Iris pigment epithelial cell (primary cell): ENCODE measurements around the gene RNF44.
"Not testable (repeated sequence)": the region's sequence is repeated elsewhere in the genome, so short reads cannot be mapped to it uniquely, and the experiment has no call there.

Experiments used
- DNase-seq: peaks from one replicate; pipeline ENCODE4 v3.0.0-alpha.2; 2011; ENCODE audit warnings: low read depth

Gene RNF44

DNA sequence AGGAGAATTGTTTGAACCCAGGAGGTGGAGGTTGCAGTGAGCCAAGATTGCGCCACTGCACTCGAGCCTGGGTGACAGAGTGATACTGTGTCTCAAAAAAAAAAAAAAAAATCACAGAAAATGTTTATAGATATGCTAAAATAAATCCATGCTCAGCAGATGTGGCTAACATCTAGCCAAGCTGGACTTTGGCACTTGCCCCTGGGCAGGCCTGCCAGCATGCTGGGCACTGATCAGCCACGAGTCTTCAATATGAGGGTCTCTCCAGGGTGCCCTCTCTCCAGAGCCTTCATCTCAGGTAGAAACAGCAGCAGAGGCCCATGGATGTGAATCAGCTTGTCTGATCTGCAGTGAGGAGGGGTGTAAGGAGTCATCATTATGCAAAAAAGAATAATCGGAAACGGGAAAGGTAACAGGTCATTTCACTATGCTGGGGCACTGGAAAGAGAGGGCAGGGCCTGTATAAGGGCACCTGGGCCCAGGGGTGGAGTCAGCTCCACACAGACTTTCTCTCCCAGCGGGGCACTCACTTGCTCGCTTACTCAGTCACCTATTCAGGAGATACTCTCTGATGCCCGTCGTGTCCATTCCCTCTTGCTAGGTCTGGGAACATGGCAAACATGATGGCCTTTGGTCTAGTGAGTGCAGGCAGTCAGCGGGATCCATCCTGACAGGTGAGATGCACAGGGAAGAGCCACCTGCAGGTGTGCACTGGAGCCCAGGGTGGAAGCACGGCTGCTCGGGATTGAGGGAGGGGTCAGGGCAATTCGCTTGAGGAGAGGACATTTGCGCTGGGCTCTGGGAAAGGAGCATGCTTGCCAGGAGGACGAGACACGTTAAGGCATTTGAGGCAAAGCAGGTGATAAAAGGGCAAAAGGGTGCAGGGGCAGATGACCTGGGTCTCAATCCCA is 17.1 kb downstream of the RNF44 start:
- DNase-seq: no peak

DNA sequence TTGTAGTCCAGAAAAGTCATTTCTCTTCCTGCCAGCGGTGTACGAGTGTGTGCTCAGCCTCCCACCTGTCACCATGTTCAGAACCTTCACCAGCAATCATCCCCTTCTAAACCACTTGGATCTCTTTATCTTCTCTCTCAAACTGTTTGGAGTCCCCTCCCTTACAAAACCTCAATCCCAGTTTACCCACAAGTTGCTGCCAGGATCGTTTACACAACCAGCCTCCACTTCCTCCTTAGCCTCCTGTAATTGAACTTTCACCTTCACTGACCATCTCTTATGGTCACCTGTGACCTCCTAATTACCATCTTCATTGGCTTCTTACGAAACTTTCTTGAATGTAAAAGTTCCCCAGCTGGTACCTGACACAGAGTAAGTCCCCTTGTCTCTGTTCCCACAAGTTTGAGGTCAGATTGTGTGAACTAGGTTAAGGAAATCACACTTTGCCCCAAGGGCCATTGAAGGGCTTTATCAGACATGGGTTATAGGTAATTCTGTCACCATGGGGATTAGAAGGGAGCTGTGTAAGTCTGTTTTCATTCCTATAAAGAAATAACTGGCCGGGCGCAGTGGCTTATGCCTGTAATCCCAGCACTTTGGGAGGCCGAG is 20.0 kb downstream of the RNF44 start:
- DNase-seq: no peak

DNA sequence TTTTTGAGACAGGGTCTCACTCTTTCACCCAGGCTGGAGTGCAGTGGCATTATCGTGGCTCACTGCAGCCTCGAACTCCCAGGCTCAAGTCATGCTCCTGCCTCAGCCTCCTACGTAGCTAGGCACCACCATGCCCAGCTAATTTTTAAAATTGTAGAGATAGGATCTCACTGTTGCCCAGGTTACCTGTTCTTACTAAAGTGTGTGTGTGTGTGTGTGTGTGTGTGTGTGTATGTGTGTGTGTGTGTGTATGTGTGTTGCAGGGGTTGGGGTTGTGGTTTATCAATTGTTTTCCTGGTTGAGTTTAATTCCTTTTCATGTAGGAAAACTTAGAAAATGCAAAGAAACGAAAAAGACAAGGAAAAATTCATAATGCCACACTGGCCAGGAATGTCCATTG is 21.8 kb downstream of the RNF44 start:
- no peak for DNase-seq

DNA sequence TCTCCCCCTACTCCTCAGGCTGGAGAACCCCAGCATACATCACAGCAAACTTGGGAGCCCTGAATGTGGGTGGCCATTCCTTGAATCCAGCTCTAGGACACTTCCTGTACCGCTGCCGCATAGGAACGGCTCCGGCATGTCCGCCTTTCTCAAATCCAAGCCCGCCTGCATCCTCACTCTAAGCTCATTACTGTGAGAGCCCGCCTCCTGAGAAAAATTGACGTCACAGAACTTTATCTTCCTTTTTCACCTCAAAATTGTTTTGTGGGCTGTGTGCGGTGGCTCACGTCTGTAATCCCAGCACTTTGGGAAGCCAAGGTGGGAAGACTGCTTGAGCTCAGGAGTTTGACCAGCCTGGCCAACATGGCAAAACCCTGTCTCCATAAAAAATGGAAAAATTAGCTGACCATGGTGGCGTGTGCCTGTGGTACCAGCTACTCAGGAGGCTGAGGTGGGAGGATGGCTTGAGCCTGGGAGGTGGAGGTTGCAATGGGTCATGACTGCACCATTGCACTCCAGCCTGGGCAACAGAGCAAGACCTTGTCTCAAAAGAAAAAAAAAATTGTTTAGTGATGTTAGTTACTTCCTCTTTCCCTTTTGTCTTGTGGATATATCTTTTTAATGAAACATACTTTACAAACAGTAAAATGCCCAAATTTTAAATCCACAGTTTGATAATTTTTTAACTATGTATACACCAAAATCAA is 22.8 kb downstream of the RNF44 start:
- DNase-seq: no peak

DNA sequence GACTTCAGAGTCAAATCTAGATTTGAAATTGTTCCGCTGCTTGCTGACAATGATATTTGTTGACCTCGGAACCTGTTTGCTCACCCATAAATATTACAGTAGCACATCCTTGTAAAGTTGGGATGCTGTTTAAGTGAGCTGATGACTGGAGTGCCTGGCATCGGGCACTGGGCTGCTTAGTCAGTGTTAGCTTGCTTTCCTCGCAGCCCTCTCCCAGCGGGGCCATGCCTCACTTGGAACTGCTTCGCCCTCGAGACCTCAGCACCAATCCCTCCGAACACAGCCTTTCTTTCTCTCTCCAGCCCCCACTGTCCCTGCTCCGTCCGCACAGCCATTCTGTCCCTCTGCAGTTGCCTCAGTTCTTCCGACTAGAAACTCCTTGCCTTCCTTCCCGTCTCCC is 23.4 kb downstream of the RNF44 start:
- DNase-seq: no peak

DNA sequence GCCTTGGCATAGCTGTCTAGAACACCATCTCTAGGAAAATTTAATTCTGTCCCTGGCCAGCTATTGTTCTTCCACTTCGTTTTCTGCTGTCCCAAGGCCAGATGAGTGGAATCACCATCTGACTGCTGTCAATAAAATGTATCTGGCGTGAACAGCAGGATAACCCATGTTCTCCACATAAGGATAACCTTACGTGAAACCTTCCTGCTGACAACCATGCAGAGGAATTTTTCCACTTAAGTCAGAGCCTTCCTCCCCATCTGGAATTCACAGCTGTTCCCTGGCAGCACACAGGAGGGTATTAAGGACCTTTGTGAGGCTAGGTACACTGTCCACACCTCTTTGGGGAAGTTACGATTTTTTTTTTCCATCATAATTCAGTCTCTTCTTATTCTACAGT is 28.6 kb downstream of the RNF44 start:
- no peak for DNase-seq

DNA sequence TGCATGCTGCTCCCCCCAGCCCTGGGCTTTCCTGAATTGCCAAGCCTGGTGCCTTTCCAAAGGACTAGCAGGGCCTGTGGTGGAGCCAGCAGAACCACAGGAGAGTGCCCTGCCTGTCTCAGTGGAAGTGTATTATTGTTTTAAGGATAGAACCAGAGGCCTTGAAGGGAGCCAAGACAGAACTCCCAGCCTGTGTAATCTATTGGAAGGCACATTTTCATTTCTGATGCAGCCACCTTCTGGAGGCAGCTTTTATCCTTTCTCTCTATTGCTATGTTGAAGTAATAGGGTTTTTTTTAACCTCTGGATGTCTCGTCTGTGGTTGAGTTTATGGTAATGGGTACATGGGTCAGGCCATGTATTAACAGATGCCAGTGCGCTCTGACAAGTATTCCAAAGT is 29.3 kb downstream of the RNF44 start:
- DNase-seq: no peak

DNA sequence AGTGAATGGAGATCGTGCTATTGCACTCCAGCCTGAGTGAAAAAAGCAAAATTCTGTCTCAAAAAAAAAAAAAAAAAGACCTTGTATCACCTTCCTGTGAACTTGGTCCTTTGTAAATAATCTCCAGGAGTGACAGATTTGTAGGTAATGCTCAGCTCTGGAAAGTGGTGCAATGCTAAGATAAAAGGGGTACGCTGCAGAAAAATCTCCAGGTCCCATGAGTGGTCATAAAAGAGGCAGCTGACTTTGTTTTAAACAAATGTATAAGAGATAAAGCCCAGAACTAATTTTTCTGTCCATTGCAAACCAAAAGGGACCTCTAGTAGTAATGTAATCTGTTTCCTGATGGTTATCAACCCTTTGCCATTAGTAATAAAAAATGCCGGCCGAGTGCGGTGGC is 33.7 kb downstream of the RNF44 start:
- no peak for DNase-seq

DNA sequence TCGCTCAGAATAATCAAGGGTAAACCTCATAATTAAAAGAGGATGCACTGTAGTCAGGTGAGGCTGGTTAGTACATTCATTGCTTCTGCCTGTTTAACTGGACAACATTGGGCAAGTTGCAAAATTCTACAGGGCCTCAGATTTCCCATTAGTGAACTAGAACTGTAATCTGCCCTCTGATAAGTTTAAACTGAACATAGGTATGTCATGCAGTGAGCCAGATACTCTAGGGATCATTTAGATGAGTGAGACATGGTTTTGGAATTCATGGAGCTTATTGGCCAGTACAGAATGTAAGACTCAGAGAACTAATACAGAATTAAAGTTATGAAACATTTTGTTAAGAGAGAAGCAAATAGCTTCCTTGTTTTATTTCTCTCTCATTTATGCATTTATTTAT is 35.9 kb downstream of the RNF44 start:
- peak; percentile 94 for DNase-seq

DNA sequence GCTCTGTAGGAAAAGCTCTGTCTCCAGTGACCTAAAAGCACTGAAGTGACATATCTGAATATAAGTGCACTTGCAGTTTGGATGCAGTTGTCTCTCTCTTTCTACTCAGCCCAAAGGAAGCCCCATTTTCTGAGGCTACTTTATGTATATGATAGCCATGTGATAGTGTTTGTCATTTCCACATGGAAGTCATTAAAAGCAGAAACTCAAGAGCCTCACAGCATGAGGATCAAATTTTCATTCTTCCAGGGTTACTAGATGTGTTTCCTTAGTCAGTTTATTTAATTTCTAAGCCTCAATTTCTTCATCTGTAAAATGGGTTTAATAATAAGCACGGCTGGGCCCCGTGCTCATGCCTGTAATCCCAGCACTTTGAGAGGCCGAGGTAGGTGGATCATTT is 36.7 kb downstream of the RNF44 start:
- no peak for DNase-seq

DNA sequence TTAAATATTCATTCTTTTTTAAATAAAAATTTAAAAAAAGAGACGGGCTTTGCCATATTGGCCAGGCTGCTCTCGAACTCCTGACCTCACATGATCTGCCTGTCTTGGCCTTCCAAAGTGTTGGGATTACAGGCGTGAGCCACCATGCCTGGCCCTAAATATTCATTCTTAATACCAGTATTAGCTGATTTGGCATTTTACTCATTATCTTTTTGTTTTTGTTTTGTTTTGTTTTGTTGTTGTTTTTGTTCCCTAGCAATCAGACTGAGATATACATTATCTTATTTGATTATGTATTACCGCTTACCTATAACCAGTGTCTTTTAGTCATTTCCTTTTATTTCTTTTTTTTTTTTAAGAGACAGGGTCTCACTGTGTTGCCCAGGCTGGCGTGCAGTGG is 37.9 kb downstream of the RNF44 start:
- DNase-seq: no peak

DNA sequence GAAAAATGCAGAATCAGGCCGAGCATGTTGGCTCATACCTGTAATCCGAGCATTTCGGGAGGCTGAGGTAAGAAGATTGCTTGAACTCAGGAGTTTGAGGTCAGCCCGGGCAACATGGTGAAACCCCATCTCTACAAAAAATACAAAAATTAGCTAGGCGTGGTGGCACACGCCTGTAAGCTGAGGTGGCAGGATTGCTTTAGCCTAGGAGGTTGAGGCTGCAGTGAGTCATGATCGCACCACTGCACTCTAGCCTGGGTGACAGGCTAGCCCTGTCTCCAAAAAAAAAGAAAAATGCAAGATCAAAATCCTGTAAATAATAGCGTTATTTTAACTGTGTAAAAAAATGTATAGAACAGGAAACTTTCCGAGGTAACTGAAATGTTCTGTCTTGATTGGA is 39.4 kb downstream of the RNF44 start:
- DNase-seq: peak; percentile 49

DNA sequence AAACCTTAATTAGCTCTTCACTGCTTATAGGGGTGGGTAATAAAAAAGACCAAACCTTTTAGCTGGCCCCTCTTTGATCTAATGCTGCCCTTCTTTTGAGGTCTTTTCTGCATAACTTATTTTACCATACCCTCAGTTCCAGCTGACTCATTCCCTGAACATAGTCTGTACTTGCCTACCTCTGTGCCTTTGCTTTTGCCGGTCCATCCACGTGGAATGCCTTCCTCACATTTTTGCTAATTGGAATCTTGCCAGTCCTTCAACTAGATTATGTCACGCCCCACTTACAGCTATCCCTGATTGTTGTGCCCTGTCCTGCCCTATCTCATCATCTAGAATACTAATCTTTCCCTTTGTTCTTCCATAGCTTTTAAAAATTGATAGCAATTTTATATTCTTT is 44.8 kb downstream of the RNF44 start:
- peak; percentile 59 for DNase-seq

DNA sequence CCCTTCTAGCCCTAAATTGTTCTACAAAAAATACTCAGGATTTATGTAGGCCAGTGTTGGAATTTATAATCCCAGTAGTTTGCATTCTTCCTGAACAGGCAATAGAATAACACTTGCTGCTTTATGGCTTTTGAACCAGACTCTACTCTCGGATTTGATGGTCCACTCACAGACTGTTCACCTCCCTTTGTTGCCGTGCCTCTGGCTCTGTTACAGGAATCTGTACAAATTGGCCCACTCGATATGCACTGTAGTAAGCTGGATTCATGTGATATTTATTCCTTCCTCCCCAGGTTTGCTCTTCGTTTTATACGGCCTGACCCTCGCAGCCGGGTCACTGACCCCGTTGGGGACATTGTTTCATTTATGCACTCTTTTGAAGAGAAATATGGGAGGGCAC is 45.3 kb downstream of the RNF44 start:
- DNase-seq: no peak

DNA sequence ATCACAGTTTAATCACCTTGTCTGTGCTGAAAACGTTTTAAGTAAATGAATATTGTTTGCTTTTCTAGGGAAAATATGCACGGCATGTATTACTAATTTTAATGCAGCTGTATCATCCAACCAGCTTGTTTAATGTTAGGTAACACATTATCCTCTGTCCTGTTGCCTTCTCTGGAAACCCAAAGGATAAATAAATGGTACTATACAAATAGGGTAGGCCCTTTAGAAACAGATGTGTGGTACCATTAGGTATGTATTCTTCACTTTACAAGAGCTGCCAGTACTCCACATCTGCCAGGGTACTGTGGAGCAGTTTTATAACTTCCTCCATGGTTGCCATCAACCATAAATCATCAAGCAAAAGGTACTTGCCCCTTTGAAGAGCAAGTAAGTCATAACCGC is 46.1 kb downstream of the RNF44 start:
- peak; percentile 31 for DNase-seq

DNA sequence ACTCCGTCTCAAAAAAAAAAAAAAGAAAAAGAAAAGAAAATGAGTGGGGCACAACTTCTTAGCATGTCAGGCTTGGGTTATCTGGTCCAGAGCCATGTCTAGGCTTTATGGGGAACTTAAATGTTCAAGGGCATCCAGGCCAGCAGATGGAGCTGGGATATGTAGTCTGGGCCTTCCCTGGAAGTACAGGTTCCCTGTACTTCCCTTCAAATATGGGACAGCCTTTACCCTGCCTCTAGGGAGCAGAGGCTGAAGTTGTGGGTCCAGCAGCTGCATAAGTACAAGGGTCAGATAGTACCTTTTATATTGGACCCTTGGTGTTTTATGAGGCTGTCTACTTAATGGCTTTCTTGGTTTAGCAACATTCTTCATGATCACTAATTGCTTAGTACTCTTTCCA is 46.9 kb downstream of the RNF44 start:
- no peak for DNase-seq

DNA sequence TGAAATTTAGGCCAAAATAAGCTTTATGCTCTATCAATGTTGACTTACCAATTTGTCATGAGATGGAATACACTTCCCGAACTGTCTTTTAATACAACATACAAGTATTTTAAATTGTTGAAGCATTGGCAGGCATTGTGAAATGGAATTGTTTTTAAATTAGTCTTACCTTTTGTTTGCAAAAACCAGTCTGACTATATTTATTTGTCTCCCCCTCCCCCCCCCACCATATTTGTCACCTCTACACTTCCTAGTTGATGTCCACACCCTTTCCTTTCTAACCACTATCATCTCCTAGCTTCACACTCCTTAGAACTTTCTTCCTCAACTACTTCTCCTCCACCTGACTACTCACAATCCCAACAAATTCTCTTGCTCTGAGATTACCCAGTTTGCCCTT is 48.1 kb downstream of the RNF44 start:
- DNase-seq: no peak

DNA sequence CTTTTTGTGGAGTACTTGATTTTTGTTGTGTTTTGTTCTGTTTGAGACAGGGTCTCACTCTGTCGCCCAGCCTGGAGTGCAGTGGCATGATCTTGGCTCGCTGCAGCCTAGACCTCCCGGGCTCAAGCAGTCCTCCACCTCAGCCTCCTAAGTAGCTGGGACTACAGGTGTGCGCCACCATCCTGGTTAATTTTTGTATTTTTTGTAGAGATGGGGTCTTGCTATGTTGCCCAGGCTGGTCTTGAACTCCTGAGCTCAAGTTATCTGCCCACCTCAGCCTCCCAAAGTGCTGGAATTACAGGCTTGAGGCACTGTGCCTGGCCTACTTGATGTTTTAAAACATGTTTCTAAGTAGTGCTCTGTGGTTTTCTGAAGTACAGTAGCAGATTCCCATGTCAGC is 50.0 kb downstream of the RNF44 start:
- not testable (repeated sequence) for DNase-seq

DNA sequence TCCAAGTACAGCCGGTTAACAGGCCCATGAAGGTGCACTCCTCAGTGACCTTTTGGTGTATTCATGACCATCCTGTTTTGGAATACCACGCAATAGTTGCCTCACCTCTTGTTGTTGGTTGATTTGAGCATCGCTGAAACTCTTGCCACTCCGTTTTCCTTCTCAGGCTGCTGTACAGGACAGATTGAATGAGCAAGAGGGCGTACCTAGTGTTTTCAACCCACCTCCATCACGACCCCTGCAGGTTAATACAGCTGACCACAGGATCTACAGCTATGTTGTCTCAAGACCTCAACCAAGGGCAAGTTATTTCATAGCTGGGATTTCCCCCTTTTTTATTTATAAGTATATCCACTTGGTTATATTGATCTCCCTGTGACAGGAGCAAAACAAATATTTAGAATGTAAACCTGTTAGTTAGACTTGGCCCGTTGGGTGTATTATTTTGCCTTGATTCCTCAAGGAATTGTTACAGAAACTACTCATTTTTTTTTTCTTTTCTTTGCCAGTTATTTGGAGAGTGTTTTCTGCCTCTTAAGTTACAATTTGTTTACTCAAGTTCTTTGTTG is 50.9 kb downstream of the RNF44 start:
- DNase-seq: no peak

DNA sequence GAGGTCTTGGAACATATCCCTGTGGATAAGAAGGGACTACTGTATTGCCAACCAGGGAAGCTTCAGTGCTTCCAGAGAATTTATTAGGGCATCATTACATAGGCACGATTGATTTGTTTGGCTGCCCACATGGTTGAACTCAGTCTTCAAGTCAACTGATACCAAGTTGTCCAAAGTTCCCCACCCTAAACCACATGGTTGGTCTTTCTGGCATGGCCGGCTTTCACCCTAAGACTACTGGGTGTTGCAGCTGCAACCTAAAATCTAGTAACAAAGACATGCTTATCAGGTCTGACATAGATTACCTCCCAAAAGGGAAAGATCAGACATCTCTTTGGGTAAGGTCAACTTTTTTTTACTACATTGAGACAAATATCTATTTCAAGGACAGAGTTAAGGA is 52.0 kb downstream of the RNF44 start:
- no peak for DNase-seq

DNA sequence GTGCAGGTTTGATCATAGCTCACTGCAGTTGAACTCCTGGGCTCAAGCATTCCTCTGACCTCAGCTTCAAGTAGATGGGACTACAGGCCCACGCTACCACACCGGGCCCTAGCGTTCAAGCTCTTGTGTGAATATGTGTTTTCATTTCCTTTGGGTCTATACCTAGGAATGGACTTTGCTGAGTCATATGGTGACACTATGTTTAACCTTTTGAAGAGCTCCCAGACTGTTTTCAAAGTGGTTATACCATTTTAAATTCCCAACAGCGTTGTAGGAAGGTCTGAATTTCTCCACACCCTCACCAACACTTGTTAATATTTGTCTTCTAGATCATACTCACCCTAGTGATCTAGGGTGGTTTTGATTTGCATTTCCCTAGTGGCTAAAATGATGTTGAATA is 55.5 kb downstream of the RNF44 start:
- DNase-seq: peak; percentile 76
